H4 (cell line): ENCODE results near the gene APBB2. TPM values are rescaled to one million over a fixed set of nuclear protein-coding genes. Genes with fewer than 3 reads are reported as not detected.

Experiments used
- DNase-seq: peaks from one replicate; pipeline ENCODE4 v3.0.0-alpha.2; 2015; ENCODE audit warnings: low spot score
- total RNA-seq: library from RNA; depleted of rRNA; stranded (reverse); fragments of >200 nt; shearing (Covaris generic); gene quantifications from 2 replicates; pipeline ENCODE4 v1.2.3, GENCODE V29; 2014

APBB2 gene
- total RNA-seq, 1 experiment from 2014 or later, result 25.7 TPM

GRCh38 chr4:40856840-40857362, 357.4 kb downstream of the APBB2 start:
- no peak for DNase-seq

- no peak for DNase-seq
These were observed 358.0 kb downstream of the APBB2 start for GRCh38 chr4:40856277-40856839.

GRCh38 chr4:40850496-40850895, 363.8 kb downstream of the APBB2 start:
- no peak for DNase-seq

- no peak for DNase-seq
These were observed 365.4 kb downstream of the APBB2 start for GRCh38 chr4:40848940-40849339.

GRCh38 chr4:40848251-40848650, 366.1 kb downstream of the APBB2 start:
- no peak for DNase-seq

GRCh38 chr4:40846532-40846931, 367.8 kb downstream of the APBB2 start:
- no peak for DNase-seq

- DNase-seq, result no peak
These were observed 369.0 kb downstream of the APBB2 start for GRCh38 chr4:40845154-40845835.

- no peak for DNase-seq
These were observed 370.1 kb downstream of the APBB2 start for GRCh38 chr4:40844261-40844660.

GRCh38 chr4:40843696-40844095, 370.6 kb downstream of the APBB2 start:
- peak; percentile 37 for DNase-seq

- peak; percentile 90 for DNase-seq
These were observed 371.5 kb downstream of the APBB2 start for GRCh38 chr4:40842725-40843423.

- peak; percentile 30 for DNase-seq
These were observed 372.0 kb downstream of the APBB2 start for GRCh38 chr4:40842318-40842717.

GRCh38 chr4:40840985-40841571, 373.3 kb downstream of the APBB2 start:
- DNase-seq, result peak; percentile 94

- DNase-seq, result no peak
These were observed 373.9 kb downstream of the APBB2 start for GRCh38 chr4:40840255-40840984.

GRCh38 chr4:40838742-40839141, 375.6 kb downstream of the APBB2 start:
- peak; percentile 31 for DNase-seq

- no peak for DNase-seq
These were observed 377.1 kb downstream of the APBB2 start for GRCh38 chr4:40837094-40837870.

- no peak for DNase-seq
These were observed 381.1 kb downstream of the APBB2 start for GRCh38 chr4:40833212-40833611.

- no peak for DNase-seq
These were observed 382.2 kb downstream of the APBB2 start for GRCh38 chr4:40832175-40832574.

GRCh38 chr4:40831146-40831907, 383.0 kb downstream of the APBB2 start:
- no peak for DNase-seq

- DNase-seq, result no peak
These were observed 384.8 kb downstream of the APBB2 start for GRCh38 chr4:40829586-40829985.

- no peak for DNase-seq
These were observed 385.7 kb downstream of the APBB2 start for GRCh38 chr4:40828661-40829060.
